SK-N-SH treated with all-trans-retinoic acid at 6 μM for 48 hours (cell line): ENCODE measurements around the gene LRRC8E.

Experiments used
- ATAC-seq: fragments of 200-7000 bp; cut with Tn5 transposase; 3 replicates; pipeline ENCODE4 v1.9.1; 2020; ENCODE audit warnings: mild to moderate bottlenecking, moderate library complexity
- BACH2 ChIP-seq: fragments of 250-450 bp; sonication (Bioruptor Pico); IDR thresholded peaks from 2 replicates; pipeline ENCODE4 v1.9.0; 2021; ENCODE audit warnings: mild to moderate bottlenecking, borderline replicate concordance
- CSDC2 ChIP-seq: fragments of 250-450 bp; sonication (Bioruptor Pico); IDR thresholded peaks from 2 replicates; pipeline ENCODE4 v1.5.0; 2020; ENCODE audit warnings: mild to moderate bottlenecking, moderate library complexity
- ISL1 ChIP-seq: fragments of 250-450 bp; sonication (Bioruptor Pico); IDR thresholded peaks from 2 replicates; pipeline ENCODE4 v2.1.2; 2022; ENCODE audit warnings: mild to moderate bottlenecking, moderate library complexity
- OSR1 ChIP-seq: fragments of 250-450 bp; sonication (Bioruptor Pico); IDR thresholded peaks from 2 replicates; pipeline ENCODE4 v1.8.0; 2022; ENCODE audit warnings: moderate library complexity, mild to moderate bottlenecking, inconsistent platforms
- POU6F1 ChIP-seq: fragments of 250-450 bp; sonication (Bioruptor Pico); IDR thresholded peaks from 2 replicates; pipeline ENCODE4 v1.8.0; 2021; ENCODE audit warnings: low read depth, mild to moderate bottlenecking, moderate library complexity, borderline replicate concordance
- PPARA ChIP-seq: fragments of 250-450 bp; sonication (Bioruptor Pico); IDR thresholded peaks from 2 replicates; pipeline ENCODE4 v1.5.0; 2020; ENCODE audit warnings: mild to moderate bottlenecking, borderline replicate concordance
- RARB ChIP-seq: fragments of 250-450 bp; sonication (Bioruptor Pico); IDR thresholded peaks from 2 replicates; pipeline ENCODE4 v1.8.0; 2021; ENCODE audit warnings: mild to moderate bottlenecking, moderate library complexity
- SNAI2 ChIP-seq: fragments of 250-450 bp; sonication (Bioruptor Pico); IDR thresholded peaks from 2 replicates; pipeline ENCODE4 v1.5.0; 2020; ENCODE audit warnings: mild to moderate bottlenecking, moderate library complexity
- TCF4 ChIP-seq: fragments of 250-450 bp; sonication (Bioruptor Pico); IDR thresholded peaks from 2 replicates; pipeline ENCODE4 v1.8.0; 2021; ENCODE audit warnings: mild to moderate bottlenecking, moderate library complexity, borderline replicate concordance
- TOX ChIP-seq: fragments of 250-450 bp; sonication (Bioruptor Pico); IDR thresholded peaks from 2 replicates; pipeline ENCODE4 v1.8.0; 2021; ENCODE audit warnings: mild to moderate bottlenecking, moderate library complexity, borderline replicate concordance
- ZC3H10 ChIP-seq: fragments of 250-450 bp; sonication (Bioruptor Pico); IDR thresholded peaks from 2 replicates; pipeline ENCODE4 v1.5.1; 2021; ENCODE audit warnings: mild to moderate bottlenecking, moderate library complexity
- ZFP3 ChIP-seq: fragments of 250-450 bp; sonication (Bioruptor Pico); IDR thresholded peaks from 2 replicates; pipeline ENCODE4 v1.5.0; 2020; ENCODE audit warnings: mild to moderate bottlenecking, moderate library complexity
- ZFP30 ChIP-seq: fragments of 450-650 bp; formaldehyde crosslinking; IDR thresholded peaks from 2 replicates; pipeline ENCODE4 v1.5.0; 2022; ENCODE audit warnings: mild to moderate bottlenecking, moderate library complexity
- ZNF565 ChIP-seq: fragments of 450-650 bp; formaldehyde crosslinking; conservative IDR thresholded peaks from 2 replicates; pipeline ENCODE4 v1.5.0; 2020; ENCODE audit warnings: low read depth, mild to moderate bottlenecking, moderate library complexity
- ZNF70 ChIP-seq: fragments of 450-650 bp; formaldehyde crosslinking; IDR thresholded peaks from 2 replicates; pipeline ENCODE4 v1.5.0; 2020; ENCODE audit warnings: mild to moderate bottlenecking, moderate library complexity
- ZNF8 ChIP-seq: fragments of 450-650 bp; formaldehyde crosslinking; IDR thresholded peaks from 2 replicates; pipeline ENCODE4 v1.5.0; 2020; ENCODE audit warnings: mild to moderate bottlenecking, moderate library complexity
- TF ChIP-seq, protein P1 (sequence below): fragments of 250-450 bp; sonication (Bioruptor Pico); IDR thresholded peaks from 2 replicates; pipeline ENCODE4 v1.5.1; 2021; ENCODE audit warnings: mild to moderate bottlenecking, moderate library complexity
- TF ChIP-seq, protein P2 (sequence below): fragments of 250-450 bp; sonication (Bioruptor Pico); IDR thresholded peaks from 2 replicates; pipeline ENCODE4 v1.5.1; 2020; ENCODE audit warnings: low read depth, mild to moderate bottlenecking, moderate library complexity
- TF ChIP-seq, protein P3 (sequence below): fragments of 250-450 bp; sonication (Bioruptor Pico); IDR thresholded peaks from 2 replicates; pipeline ENCODE4 v1.8.0; 2020; ENCODE audit warnings: mild to moderate bottlenecking, moderate library complexity, borderline replicate concordance

Gene LRRC8E

DNA sequence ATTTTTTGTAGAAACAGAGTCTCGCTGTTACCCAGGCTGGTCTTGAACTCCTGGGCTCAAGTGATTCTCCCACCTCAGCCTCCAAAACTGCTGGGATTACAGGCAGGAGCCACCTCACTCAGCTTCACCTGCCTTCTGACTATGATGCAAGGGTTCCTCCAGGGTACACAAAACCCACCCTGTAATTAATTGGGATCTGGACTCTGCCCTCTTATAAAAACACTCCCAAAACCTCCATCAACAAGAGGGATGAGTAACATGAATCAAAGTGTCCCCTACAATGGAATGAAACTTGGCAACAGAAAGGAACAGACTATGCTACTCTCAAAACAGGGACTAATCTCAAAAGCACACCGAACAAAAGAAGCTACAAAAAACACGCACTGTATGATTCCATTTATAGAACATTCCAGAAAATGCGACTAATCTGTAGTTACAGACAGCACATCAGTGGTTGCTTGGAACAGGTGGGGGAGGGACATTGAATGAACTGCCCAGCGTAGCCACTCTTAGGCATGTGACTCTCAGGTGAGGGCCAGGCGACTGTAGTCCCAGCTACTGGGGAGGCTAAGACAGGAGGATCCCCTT is 11.0 kb upstream of the LRRC8E start:
- no peak for ATAC-seq
- TF ChIP-seq ZC3H10 (CRISPR knock-in tag) (no peak), RARB (CRISPR knock-in tag) (no peak), ZFP30 (CRISPR knock-in tag) (no peak), POU6F1 (no peak), ISL1 (CRISPR knock-in tag) (no peak), ZNF70 (CRISPR knock-in tag) (no peak)
- TF ChIP-seq, protein P1, sequence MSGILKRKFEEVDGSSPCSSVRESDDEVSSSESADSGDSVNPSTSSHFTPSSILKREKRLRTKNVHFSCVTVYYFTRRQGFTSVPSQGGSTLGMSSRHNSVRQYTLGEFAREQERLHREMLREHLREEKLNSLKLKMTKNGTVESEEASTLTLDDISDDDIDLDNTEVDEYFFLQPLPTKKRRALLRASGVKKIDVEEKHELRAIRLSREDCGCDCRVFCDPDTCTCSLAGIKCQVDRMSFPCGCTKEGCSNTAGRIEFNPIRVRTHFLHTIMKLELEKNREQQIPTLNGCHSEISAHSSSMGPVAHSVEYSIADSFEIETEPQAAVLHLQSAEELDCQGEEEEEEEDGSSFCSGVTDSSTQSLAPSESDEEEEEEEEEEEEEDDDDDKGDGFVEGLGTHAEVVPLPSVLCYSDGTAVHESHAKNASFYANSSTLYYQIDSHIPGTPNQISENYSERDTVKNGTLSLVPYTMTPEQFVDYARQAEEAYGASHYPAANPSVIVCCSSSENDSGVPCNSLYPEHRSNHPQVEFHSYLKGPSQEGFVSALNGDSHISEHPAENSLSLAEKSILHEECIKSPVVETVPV (CRISPR knock-in tag), result no peak

GRCh38 chr19:7879111-7879807 is 9.1 kb upstream of the LRRC8E start:
- TF ChIP-seq SNAI2 (CRISPR knock-in tag) (no peak), ZC3H10 (CRISPR knock-in tag) (no peak), OSR1 (CRISPR knock-in tag) (no peak)
- ATAC-seq, result no peak

DNA sequence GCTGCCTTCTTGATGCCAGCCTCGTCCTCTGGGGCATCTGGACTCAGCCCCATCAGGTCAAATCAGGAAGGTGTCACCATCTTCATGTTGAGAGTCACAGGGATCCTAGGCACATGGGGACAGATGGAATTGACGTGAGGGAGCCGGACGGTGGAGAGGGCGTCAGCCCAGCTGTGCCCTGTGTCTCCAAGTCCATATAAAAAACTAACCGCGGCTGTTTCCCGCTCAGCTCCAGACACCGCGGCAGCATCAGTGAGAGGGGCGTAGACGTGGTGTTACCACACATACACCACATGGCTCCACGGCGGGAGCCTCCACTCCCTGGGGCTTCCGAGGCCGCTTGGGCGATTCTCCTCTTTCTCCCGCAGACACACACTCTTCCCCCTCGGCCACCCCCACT is 8.5 kb upstream of the LRRC8E start:
- ATAC-seq, result no peak
- TF ChIP-seq ZNF565 (CRISPR knock-in tag), result no peak
- no peak for TF ChIP-seq ZFP30 (CRISPR knock-in tag)
- TF ChIP-seq CSDC2 (CRISPR knock-in tag), result no peak
- TF ChIP-seq ZFP3 (CRISPR knock-in tag), result no peak
- TF ChIP-seq ZC3H10 (CRISPR knock-in tag), result no peak
- TF ChIP-seq RARB (CRISPR knock-in tag), result no peak
- TF ChIP-seq ISL1 (CRISPR knock-in tag), result no peak
- no peak for TF ChIP-seq BACH2 (CRISPR knock-in tag)
- no peak for TF ChIP-seq PPARA
- no peak for TF ChIP-seq ZNF8 (CRISPR knock-in tag)
- no peak for TF ChIP-seq ZNF70 (CRISPR knock-in tag)
- TF ChIP-seq, protein P2, sequence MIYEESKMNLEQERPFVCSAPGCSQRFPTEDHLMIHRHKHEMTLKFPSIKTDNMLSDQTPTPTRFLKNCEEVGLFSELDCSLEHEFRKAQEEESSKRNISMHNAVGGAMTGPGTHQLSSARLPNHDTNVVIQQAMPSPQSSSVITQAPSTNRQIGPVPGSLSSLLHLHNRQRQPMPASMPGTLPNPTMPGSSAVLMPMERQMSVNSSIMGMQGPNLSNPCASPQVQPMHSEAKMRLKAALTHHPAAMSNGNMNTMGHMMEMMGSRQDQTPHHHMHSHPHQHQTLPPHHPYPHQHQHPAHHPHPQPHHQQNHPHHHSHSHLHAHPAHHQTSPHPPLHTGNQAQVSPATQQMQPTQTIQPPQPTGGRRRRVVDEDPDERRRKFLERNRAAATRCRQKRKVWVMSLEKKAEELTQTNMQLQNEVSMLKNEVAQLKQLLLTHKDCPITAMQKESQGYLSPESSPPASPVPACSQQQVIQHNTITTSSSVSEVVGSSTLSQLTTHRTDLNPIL, result no peak
- TF ChIP-seq TOX (CRISPR knock-in tag), result no peak
- no peak for TF ChIP-seq TCF4 (CRISPR knock-in tag)
- no peak for TF ChIP-seq POU6F1
- TF ChIP-seq, protein P1 (CRISPR knock-in tag), result no peak
- TF ChIP-seq, protein P3, sequence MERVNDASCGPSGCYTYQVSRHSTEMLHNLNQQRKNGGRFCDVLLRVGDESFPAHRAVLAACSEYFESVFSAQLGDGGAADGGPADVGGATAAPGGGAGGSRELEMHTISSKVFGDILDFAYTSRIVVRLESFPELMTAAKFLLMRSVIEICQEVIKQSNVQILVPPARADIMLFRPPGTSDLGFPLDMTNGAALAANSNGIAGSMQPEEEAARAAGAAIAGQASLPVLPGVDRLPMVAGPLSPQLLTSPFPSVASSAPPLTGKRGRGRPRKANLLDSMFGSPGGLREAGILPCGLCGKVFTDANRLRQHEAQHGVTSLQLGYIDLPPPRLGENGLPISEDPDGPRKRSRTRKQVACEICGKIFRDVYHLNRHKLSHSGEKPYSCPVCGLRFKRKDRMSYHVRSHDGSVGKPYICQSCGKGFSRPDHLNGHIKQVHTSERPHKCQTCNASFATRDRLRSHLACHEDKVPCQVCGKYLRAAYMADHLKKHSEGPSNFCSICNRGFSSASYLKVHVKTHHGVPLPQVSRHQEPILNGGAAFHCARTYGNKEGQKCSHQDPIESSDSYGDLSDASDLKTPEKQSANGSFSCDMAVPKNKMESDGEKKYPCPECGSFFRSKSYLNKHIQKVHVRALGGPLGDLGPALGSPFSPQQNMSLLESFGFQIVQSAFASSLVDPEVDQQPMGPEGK (CRISPR knock-in tag), result no peak
